Ramos (cell line): ENCODE results near the gene TRAF2.
"Not testable (repeated sequence)": the region's sequence is repeated elsewhere in the genome, so short reads cannot be mapped to it uniquely, and the experiment has no call there.

Source experiments
- in situ Hi-C: fragments of 300-500 bp; cut with MboI; formaldehyde crosslinking; loops from one replicate; pipeline ENCODE4 v1.14.3; 2022; ENCODE audit warnings: low sequenced_read_pairs; ENCODE audit not compliant: unreplicated experiment

TRAF2 gene, protein sequence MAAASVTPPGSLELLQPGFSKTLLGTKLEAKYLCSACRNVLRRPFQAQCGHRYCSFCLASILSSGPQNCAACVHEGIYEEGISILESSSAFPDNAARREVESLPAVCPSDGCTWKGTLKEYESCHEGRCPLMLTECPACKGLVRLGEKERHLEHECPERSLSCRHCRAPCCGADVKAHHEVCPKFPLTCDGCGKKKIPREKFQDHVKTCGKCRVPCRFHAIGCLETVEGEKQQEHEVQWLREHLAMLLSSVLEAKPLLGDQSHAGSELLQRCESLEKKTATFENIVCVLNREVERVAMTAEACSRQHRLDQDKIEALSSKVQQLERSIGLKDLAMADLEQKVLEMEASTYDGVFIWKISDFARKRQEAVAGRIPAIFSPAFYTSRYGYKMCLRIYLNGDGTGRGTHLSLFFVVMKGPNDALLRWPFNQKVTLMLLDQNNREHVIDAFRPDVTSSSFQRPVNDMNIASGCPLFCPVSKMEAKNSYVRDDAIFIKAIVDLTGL

GRCh38 chr9:136885950-136886578 lies at the start of gene TRAF2:
Gene TRAF2, plus strand, starts transcription at chr9:136886516. Its CDS starts 12,225 bp downstream, at chr9:136898741.
- in situ Hi-C loops: no loop called here

DNA sequence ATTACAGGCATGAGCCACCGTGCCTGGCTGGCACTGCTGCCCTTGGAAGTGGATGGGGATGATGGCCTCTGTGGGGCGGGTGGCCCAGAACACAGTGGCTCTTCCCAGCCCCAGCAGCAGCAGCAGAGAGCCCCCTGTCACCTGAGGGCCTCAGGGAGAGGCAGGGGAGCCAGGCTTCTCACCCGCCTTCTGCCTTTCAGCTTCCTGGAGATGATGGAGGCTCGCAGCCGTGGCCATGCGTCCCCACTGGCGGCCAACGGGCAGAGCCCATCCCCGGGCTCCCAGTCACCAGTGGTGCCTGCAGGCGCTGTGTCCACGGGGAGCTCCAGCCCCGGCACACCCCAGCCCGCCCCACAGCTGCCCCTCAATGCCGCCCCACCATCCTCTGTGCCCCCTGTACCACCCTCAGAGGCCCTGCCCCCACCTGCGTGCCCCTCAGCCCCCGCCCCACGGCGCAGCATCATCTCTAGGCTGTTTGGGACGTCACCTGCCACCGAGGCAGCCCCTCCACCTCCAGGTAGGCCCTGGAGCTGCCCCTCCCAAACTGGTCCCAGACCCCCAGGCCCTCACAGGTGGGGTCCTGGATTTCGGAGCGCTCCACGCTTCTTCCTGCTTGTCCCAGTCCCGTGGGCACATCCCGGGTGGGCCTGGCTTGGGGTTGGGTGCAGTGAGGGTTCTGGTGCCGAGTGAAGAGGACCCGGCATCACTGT lies 49.0 kb upstream of the TRAF2 start:
- in situ Hi-C loops: no loop called here

GRCh38 chr9:136837856-136838277 lies 48.4 kb upstream of the TRAF2 start:
- in situ Hi-C loops: not testable (repeated sequence)

GRCh38 chr9:136838314-136839228 lies 47.7 kb upstream of the TRAF2 start:
- in situ Hi-C loops: no loop called here

- in situ Hi-C loops: no loop called here
These were observed 46.8 kb upstream of the TRAF2 start for GRCh38 chr9:136839229-136840139.

DNA sequence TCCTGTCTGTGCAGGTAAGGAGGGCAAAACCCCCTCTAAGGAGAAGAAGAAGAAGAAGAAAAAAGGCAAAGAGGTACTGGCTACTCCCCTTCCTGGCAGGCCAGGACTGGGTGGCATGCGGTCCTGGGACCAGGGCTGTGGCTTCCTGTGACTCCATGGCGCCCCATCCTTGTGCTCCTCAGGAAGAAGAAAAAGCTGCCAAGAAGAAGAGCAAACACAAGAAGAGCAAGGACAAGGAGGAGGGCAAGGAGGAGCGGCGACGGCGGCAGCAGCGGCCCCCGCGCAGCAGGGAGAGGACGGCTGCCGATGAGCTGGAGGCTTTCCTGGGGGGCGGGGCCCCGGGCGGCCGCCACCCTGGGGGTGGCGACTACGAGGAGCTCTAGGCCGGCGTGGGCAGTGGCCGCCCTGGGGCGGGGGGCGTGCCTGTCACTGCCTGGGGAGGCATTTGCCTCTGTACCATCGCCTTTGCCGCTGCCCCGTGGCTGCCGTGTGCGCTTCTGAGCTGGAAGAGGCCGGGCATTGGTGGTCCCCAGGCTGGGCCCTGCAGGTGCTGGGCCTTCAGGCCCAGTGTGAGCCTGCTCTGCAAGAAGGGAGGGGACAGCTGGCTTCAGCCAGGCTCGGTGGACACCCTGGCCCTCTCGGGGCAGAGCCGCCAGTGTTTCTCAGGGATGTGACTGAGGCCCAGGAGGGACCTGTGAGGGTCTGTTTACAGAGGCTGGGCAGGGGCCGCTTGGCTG lies 46.0 kb upstream of the TRAF2 start:
- in situ Hi-C loops: no loop called here

GRCh38 chr9:136840877-136841645 lies 45.3 kb upstream of the TRAF2 start:
- in situ Hi-C loops: no loop called here

DNA sequence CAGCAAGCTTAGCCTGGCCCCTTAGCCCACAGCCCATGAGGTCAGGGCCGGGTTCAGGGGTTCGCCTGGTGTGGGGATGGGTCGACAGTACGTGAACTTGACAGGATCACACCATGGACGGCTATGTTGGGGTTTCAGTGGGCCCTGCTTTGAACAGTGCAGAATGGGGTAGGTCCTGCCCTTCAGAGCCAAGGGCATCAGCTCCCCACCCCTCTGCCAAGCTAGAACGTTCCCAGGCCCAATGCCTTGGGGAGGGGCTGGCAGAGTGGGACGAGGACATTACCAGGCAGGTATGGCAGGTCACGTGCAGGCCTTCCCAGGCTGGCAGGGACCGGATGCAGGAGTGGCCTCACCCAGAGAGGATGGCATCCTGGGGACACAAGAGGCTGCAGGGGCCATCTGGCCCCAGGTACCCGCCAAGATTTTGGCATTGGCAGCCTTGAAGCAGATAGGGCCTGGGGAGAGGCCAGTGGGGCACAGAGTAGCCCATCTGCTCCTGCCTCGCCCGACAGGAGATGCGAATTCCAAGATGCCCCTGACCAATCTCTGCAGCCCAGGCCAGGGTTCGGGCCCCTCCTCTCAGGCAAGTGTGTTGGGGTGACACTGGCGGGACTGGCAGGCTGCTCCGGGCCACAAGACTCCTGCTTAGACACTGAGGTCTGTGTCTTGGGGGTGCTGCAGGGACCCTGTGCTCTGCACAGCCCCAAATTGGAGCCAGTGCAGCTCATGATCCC lies 44.5 kb upstream of the TRAF2 start:
- in situ Hi-C loops: not testable (repeated sequence)

DNA sequence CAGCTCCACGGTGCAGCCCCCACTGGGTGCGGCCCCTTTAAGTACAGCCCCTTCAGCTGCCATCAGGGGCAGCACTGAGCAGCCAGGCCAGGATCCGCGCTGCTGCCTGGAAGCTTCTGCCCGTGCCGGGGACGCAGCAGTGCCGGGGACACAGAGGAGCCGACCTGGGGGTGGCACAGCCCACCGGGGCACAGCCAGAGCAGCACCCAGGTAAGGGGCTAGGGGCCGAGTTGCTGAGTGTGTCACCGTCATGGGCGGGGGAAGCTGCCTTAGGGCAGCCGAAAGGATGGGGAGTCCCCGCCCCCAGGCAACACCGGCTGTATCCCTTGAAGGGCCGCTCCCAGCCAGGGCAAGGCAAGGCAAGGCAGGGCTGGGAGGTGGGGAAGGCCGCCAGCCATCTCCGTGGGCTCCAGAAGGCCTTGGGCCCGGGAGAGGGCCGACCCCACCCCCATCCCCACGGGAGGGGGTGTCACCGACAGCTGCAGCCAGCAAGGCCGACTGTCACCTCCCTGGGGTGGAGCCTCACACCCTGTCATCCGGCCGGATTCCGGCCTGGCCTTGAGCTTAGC lies 43.9 kb upstream of the TRAF2 start, which contains the start of gene AJM1:
TSS of gene AJM1 (plus strand) at position 99 of the 569 bp plus-strand sequence. CDS start 1,937 bp downstream, outside the sequence.
- in situ Hi-C loops: not testable (repeated sequence)

DNA sequence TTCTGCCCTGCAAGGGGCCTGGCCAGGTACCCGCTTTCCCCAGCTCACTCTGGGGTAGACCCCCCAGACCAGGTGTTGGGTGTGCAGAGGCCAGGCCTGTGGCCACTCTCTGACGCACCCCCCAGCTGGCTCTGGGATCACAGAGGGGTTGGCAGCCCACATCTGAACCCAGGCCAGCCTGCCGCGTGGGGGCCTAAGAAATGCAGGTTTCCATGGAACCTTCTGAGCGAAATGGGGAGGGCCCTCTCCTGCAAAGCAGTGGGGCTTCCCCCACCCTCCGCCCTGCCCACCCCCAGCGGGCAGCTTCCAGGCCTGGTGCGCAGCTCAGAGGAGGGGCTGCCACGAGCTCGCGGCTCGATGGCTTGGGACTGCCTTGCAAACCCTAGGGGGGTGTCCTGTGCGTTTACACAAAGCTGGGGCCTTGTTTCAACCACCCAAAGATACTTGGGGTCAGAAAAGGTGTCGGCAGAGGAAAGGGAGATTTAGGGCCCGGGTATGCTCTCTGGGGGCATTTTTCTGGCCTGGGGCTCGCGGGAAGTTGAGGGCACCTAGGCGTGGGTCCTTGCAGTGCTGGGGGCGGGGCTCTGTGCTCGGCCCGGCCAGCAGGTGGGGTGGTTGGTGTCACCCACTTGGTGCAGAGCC lies 43.0 kb upstream of the TRAF2 start:
- in situ Hi-C loops: not testable (repeated sequence)

DNA sequence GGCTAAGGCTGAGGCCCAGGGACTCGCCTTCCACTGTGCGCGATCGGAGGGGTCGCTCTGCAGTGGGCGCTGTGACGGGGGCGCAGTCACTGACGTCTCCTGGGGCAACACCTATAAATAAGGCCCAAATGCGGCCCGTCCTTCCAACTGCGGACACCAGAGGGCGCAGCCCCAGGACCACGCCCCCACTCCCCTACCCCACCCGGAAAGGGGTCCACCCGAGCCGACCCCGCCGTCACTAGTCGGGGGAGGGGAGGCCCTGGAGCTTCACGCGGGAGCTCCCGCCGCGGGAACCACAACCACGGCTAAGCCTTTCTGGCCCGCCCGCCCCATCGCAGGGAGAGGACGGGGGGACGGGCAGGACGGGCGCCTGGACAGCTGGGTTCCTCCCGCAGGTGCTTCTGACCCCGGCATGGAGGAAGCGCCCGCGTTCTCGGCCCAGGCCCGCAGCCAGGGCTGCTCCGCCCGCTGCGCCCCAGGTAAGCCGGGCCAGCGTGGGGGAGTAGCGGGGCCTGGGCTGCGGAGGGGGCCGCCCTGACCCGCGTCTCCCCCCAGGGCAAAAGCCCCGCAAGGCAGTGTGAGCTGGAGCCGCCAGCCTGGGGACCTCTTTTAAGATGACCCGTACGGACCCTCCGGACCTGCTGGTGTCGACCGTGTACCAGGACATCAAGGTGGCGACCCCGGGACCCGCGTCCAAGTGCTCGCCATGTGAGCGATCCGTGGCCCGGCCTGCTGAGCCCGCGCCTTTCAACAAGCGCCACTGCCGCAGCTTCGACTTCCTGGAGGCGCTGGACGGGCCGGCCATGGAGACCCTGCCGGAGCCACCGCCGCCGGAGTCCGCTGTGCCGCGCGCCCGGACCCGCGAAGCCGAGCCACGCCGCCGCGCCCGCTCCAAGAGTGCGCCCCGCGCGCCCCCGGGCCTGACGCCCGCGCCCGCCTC lies 42.2 kb upstream of the TRAF2 start:
- in situ Hi-C loops: not testable (repeated sequence)

DNA sequence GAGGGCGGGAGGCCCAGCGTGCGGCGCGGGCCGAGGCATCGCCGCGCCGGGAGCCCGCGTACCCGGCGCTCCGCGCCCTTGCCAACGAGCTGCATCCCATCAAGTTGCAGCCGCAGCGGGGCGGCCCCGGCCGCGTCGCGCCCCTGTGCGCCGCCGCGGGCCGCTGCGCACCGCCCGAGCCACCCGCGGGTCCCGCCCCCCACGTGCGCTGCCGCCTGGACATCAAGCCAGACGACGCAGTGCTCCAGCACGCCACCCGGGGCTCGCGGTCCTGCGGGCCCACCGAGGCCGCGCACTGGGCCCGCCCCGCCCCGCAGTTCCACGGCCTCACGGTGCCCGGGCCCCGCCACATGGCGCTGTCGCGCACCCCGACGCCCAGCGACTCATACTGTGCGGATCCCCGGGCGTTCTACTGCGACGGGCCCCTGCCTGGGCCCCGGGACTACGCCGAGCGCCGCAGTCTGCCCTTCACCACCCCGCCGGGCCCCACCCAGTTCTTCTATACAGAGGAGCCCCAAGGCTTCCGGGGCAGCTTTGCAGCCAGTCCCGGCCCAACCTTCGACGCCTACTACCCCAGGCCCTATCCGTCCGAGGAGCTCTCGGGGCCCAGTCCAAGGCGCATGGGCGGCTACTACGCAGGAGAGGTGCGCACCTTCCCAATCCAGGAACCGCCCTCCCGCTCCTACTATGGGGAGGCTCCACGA lies 41.4 kb upstream of the TRAF2 start:
- in situ Hi-C loops: no loop called here

- in situ Hi-C loops: no loop called here
These were observed 40.7 kb upstream of the TRAF2 start for GRCh38 chr9:136845465-136846260.
